Activated CD8-positive, alpha-beta T cell treated with anti-CD3 and anti-CD28 coated beads for 36 hours (primary cell): ENCODE measurements around the gene ADAMTS2. TPM values are rescaled to one million over a fixed set of nuclear protein-coding genes. Genes with fewer than 3 reads are reported as not detected.
"Not testable (repeated sequence)": the region's sequence is repeated elsewhere in the genome, so short reads cannot be mapped to it uniquely, and the experiment has no call there.

Source experiments
- ATAC-seq: fragments of 200-7000 bp; cut with Tn5 transposase; one replicate; pipeline ENCODE4 v1.10.0; 2021; ENCODE audit warnings: mild to moderate bottlenecking, moderate library complexity
- CTCF ChIA-PET: fragments of 350-600 bp; sonication (Branson Sonifier 250); formaldehyde crosslinking; loops from one replicate; lab custom pipeline; 2021; ENCODE audit warnings: antibody characterized with exemption; lab: Charles Lee
- POLR2A ChIA-PET: fragments of 350-600 bp; sonication (Branson Sonifier 250); formaldehyde crosslinking; loops from one replicate; lab custom pipeline; 2021; ENCODE audit warnings: antibody characterized with exemption; lab: Charles Lee
- DNase-seq: peaks from one replicate; pipeline ENCODE4 v3.0.0-alpha.2; 2020
- H3K27ac Mint-ChIP-seq: one replicate; pipeline ENCODE4 v1.8.0; 2021; ENCODE audit warnings: mild to moderate bottlenecking, mixed read lengths
- H3K27me3 Mint-ChIP-seq: one replicate; pipeline ENCODE4 v1.8.0; 2021; ENCODE audit warnings: mixed read lengths
- H3K36me3 Mint-ChIP-seq: one replicate; pipeline ENCODE4 v1.8.0; 2021; ENCODE audit warnings: low read depth, mixed read lengths
- H3K4me1 Mint-ChIP-seq: one replicate; pipeline ENCODE4 v1.8.0; 2021; ENCODE audit warnings: low read depth, mixed read lengths
- H3K4me3 Mint-ChIP-seq: one replicate; pipeline ENCODE4 v1.8.0; 2021; ENCODE audit warnings: mild to moderate bottlenecking, moderate library complexity, mixed read lengths
- H3K9me3 Mint-ChIP-seq: one replicate; pipeline ENCODE4 v1.8.0; 2021; ENCODE audit warnings: mixed read lengths
- intact Hi-C: fragments of 100-400 bp; cut with micrococcal nuclease; formaldehyde crosslinking; loops from one replicate; pipeline ENCODE4 v1.10.0; 2022
- total RNA-seq, 2 experiments: library from RNA; stranded (reverse); gene quantifications; one replicate each; pipeline ENCODE4 v1.2.3, GENCODE V29; 2021
- TF ChIP-seq, protein P1 (sequence below): fragments of 200-600 bp; IDR thresholded peaks from one replicate; pipeline ENCODE4 v1.8.0; 2022; ENCODE audit warnings: antibody characterized with exemption, mild to moderate bottlenecking

ADAMTS2 gene
- total RNA-seq, 2 experiments from 2014 or later = not detected

DNA sequence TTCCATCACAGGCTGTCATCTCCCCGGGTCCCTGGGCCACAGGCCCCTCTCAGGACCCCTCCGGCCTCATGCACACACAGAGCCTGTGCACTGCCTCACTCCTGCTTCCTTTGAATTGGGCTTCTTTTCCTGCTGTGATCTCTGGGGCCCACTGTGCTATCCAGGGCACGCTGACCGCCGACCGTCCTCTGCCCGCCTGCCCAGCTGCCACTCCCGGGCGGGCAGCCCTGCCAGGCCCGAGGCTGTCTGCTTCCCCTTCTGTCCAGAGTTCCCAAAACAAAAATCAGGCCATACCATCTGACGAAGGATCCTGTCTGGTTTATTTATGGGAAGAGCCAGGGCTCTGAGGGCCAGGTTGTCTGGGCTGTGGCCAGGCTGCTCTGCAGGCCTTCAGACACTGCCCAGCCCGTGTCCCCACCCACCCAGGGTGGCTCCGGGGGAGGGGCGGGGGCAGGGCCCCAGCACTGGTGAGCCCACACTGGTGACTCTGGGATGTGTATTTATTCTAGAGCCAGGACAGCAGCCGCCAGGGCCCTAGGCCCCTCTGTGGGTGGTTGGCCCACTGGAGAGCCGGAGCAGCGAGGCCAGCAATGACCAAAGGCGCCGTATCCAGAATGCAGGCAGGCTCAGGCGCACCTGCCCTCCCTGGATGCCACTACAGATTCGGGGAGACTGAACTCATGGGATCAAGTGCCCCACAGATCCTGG is 57.0 kb downstream of the ADAMTS2 start:
- Mint-ChIP-seq H3K36me3 (no peaks in the 10 kb centered on the region), H3K27me3 (no peaks in the 10 kb centered on the region), H3K9me3 (no peaks in the 10 kb centered on the region), H3K4me1 (no peaks in the 10 kb centered on the region), H3K4me3 (no peak overlapping the region), H3K27ac (no peak overlapping the region)
- no peak for ATAC-seq
- ChIA-PET CTCF (no interaction called here), POLR2A (no interaction called here)
- intact Hi-C loops = no loop called here
- DNase-seq = no peak
- TF ChIP-seq, protein P1, sequence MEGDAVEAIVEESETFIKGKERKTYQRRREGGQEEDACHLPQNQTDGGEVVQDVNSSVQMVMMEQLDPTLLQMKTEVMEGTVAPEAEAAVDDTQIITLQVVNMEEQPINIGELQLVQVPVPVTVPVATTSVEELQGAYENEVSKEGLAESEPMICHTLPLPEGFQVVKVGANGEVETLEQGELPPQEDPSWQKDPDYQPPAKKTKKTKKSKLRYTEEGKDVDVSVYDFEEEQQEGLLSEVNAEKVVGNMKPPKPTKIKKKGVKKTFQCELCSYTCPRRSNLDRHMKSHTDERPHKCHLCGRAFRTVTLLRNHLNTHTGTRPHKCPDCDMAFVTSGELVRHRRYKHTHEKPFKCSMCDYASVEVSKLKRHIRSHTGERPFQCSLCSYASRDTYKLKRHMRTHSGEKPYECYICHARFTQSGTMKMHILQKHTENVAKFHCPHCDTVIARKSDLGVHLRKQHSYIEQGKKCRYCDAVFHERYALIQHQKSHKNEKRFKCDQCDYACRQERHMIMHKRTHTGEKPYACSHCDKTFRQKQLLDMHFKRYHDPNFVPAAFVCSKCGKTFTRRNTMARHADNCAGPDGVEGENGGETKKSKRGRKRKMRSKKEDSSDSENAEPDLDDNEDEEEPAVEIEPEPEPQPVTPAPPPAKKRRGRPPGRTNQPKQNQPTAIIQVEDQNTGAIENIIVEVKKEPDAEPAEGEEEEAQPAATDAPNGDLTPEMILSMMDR = no peak

DNA sequence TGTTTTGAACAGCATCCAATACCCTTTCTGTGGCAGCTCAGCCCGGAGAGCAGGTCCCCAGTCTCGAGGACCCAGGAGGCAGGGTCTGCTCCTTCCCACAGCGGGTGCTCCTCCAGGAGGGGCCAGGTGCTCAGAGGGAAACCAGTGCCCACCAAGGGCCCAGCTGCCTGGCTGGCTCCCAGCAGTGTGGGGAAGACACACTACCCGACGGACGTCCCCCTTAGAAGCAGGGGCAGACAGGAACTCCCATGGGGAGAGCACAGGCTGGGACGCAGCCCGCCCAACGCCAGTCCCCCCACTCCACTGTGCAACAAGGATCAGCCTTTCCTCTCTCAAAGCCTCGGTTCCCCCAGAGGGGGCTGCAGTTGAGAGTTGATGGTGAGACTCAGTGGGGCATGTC is 57.6 kb downstream of the ADAMTS2 start:
- ATAC-seq = no peak
- TF ChIP-seq, protein P1 = no peak

DNA sequence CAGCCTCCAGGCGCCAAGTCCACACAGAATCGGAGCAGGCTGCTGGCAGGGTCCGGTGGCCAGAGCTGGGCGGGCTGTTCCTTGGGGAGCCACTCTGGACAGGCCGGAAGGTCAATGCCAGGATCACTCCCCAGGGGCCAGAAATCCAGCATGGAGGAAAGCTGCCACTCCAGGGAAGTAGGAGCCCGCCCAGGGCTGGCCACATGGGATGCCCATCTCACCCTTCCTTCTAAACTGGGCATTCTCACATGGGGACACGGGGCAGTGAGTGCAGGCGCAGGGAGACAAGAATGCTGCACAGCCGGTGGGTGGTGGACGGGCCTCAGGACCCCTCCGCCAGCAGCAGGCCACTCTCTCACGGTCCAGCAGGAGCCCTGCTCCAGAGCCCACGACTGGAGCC is 58.2 kb downstream of the ADAMTS2 start:
- Mint-ChIP-seq H3K27me3 (no peaks in the 10 kb centered on the region), H3K4me3 (no peak overlapping the region), H3K4me1 (no peaks in the 10 kb centered on the region), H3K36me3 (no peaks in the 10 kb centered on the region), H3K27ac (no peak overlapping the region), H3K9me3 (no peaks in the 10 kb centered on the region)
- TF ChIP-seq, protein P1 = no peak
- no peak for DNase-seq
- no peak for ATAC-seq
- ChIA-PET POLR2A (no interaction called here), CTCF (no interaction called here)
- intact Hi-C loops = no loop called here

More for the DNA sequence above, 57.6 kb downstream of the ADAMTS2 start:
- ChIA-PET CTCF (no interaction called here), POLR2A (no interaction called here)
- no peak for DNase-seq
- H3K4me3 Mint-ChIP-seq = no peak overlapping the region
- no peaks in the 10 kb centered on the region for H3K27me3 Mint-ChIP-seq
- no peak overlapping the region for H3K27ac Mint-ChIP-seq
- no peaks in the 10 kb centered on the region for H3K4me1 Mint-ChIP-seq
- intact Hi-C loops = no loop called here
- H3K9me3 Mint-ChIP-seq = no peaks in the 10 kb centered on the region
- no peaks in the 10 kb centered on the region for H3K36me3 Mint-ChIP-seq

GRCh38 chr5:179285776-179286162 is 59.5 kb downstream of the ADAMTS2 start:
- H3K4me3 Mint-ChIP-seq, H3K27me3 Mint-ChIP-seq, H3K4me1 Mint-ChIP-seq, H3K27ac Mint-ChIP-seq, POLR2A ChIA-PET, DNase-seq, ATAC-seq, intact Hi-C loops, H3K9me3 Mint-ChIP-seq, H3K36me3 Mint-ChIP-seq, CTCF ChIA-PET: not testable (repeated sequence)

DNA sequence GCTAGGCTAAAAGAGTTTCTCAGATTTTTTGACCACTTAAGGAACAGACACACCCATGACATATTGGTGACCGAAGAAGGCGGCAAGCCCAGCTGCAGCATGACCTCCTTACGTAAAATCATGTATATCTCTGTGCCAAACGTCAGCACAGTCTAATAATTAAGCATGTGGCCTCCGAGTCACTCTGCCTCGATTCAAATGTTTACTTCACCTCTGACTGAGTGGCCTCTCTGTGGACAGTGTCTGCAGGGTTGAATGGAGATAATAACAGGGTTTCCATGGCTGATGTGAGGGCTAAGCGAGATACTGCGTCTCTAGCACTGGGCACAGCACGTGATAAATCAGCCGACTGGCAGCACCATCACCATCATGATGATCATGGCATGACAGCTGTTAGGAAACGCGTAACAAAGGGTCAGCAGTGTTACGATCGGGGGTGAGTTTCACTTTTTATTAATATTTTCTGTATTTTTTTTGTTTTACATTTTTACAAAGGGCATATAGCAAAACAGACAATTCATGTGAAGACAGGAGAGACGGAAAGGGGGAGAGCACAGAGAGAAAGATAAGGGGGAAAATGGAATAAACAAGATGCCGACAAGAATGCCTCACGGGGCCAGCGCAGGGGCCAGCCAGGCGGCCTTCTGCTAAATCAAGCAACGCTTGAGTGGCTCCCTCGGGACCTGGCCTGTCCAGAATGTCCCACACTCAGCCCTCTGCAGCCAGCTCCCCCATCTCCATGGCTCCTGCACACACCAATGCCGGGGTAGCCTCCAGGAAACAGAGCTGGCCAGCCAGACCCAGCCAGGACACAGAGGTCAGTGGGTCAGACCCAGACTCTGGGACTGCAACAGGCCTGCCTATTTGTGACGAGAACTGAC is 60.3 kb downstream of the ADAMTS2 start:
- no peaks in the 10 kb centered on the region for H3K9me3 Mint-ChIP-seq
- no peak for ATAC-seq
- no peak overlapping the region for H3K4me3 Mint-ChIP-seq

GRCh38 chr5:179283908-179284307 is 61.4 kb downstream of the ADAMTS2 start:
- H3K27ac Mint-ChIP-seq, DNase-seq, H3K36me3 Mint-ChIP-seq, CTCF ChIA-PET, H3K27me3 Mint-ChIP-seq, H3K4me3 Mint-ChIP-seq, ATAC-seq, H3K9me3 Mint-ChIP-seq, POLR2A ChIA-PET, intact Hi-C loops, H3K4me1 Mint-ChIP-seq: not testable (repeated sequence)

More for the DNA sequence above, 60.3 kb downstream of the ADAMTS2 start:
- ChIA-PET POLR2A (no interaction called here), CTCF (no interaction called here)
- TF ChIP-seq, protein P1 = no peak
- no peak for DNase-seq
- Mint-ChIP-seq H3K27ac (no peak overlapping the region), H3K27me3 (no peaks in the 10 kb centered on the region), H3K4me1 (no peaks in the 10 kb centered on the region), H3K36me3 (no peaks in the 10 kb centered on the region)
- intact Hi-C loops = no loop called here
